Measurements from ENCODE around the gene RPL38. TPM values are rescaled to one million over a fixed set of nuclear protein-coding genes. Genes with fewer than 3 reads are reported as not detected.

RPL38 gene
- total RNA-seq, 1 donor from 2014 or later: 659 TPM

- no peak overlapping the region for H3K27ac ChIP-seq
- no peaks in the 10 kb centered on the region for H3K27me3 ChIP-seq
- intact Hi-C loops (cut with DNase I): no loop called here
- ATAC-seq (no peak), DNase-seq (no peak)
- no peaks in the 10 kb centered on the region for H3K9me3 ChIP-seq
- H3K4me1 ChIP-seq: peaks cover 17% of the 10 kb centered on the region
- no peaks in the 10 kb centered on the region for H3K36me3 ChIP-seq
- no peak overlapping the region for H3K4me3 ChIP-seq
- no peak for TF ChIP-seq CTCF (IDR thresholded peaks at IDR 0.05)
These were observed 33.8 kb downstream of the RPL38 start for GRCh38 chr17:74237321-74237720.

GRCh38 chr17:74239172-74239571 lies 35.7 kb downstream of the RPL38 start:
- ATAC-seq (peak; percentile 45), DNase-seq (no peak)
- Histone ChIP-seq H3K9me3 (no peaks in the 10 kb centered on the region), H3K36me3 (no peaks in the 10 kb centered on the region), H3K27me3 (no peaks in the 10 kb centered on the region), H3K4me1 (peaks cover 15% of the 10 kb centered on the region), H3K27ac (no peak overlapping the region), H3K4me3 (no peak overlapping the region)
- TF ChIP-seq CTCF (IDR thresholded peaks at IDR 0.05): no peak
- intact Hi-C loops (cut with DNase I): no loop called here

GRCh38 chr17:74240618-74241205 lies 37.2 kb downstream of the RPL38 start:
- Histone ChIP-seq H3K27ac (no peak overlapping the region), H3K4me3 (no peak overlapping the region), H3K4me1 (peaks cover 13% of the 10 kb centered on the region), H3K9me3 (no peaks in the 10 kb centered on the region), H3K27me3 (no peaks in the 10 kb centered on the region), H3K36me3 (no peaks in the 10 kb centered on the region)
- no peak for TF ChIP-seq CTCF (IDR thresholded peaks at IDR 0.05)
- ATAC-seq (no peak), DNase-seq (no peak)
- intact Hi-C loops (cut with DNase I): no loop called here

- H3K27ac ChIP-seq: no peak overlapping the region
- ATAC-seq: peak; percentile 77
These were observed 38.0 kb downstream of the RPL38 start for GRCh38 chr17:74241431-74241830.

GRCh38 chr17:74241847-74242246 lies 38.4 kb downstream of the RPL38 start:
- no peak for TF ChIP-seq CTCF (IDR thresholded peaks at IDR 0.05)
- Histone ChIP-seq H3K4me1 (peaks cover 13% of the 10 kb centered on the region), H3K4me3 (no peak overlapping the region), H3K36me3 (no peaks in the 10 kb centered on the region), H3K9me3 (no peaks in the 10 kb centered on the region), H3K27me3 (no peaks in the 10 kb centered on the region), H3K27ac (no peak overlapping the region)
- intact Hi-C loops (cut with DNase I): no loop called here
- DNase-seq (no peak), ATAC-seq (peak; percentile 2)

More at GRCh38 chr17:74241431-74241830, 38.0 kb downstream of the RPL38 start:
- Histone ChIP-seq H3K36me3 (no peaks in the 10 kb centered on the region), H3K27me3 (no peaks in the 10 kb centered on the region), H3K4me1 (peaks cover 13% of the 10 kb centered on the region), H3K9me3 (no peaks in the 10 kb centered on the region), H3K4me3 (no peak overlapping the region)
- intact Hi-C loops (cut with DNase I): no loop called here
- TF ChIP-seq CTCF (IDR thresholded peaks at IDR 0.05): no peak
- peak; percentile 73 for DNase-seq
